ENCODE data around the gene RFC2.

GRCh38 chr7:74199551-74200355, 54.4 kb downstream of the RFC2 start:
- TF ChIP-seq CTCF (conservative IDR thresholded peaks at IDR 0.05; ENCODE audit: low read length) (no peak), EZH2phosphoT487 (IDR thresholded peaks at IDR 0.05; ENCODE audit: borderline replicate concordance, low read depth, low read length) (no peak)

All from OCI-LY7 (cell line).